Adrenal gland (tissue), 12 donors: ENCODE measurements around the gene RIMS3. TPM values are rescaled to one million over a fixed set of nuclear protein-coding genes. Genes with fewer than 3 reads are reported as not detected.

Experiments used
- DNase-seq, 7 donors: peaks; one replicate each; pipeline ENCODE4 v3.0.0-alpha.2; 2019 to 2020
- H3K27ac ChIP-seq, 5 donors: fragments of 200-600 bp; sonication (generic) in 4 of 5; 1 replicate in 3 of 5; 2 replicates in 2 of 5; pipeline versions ENCODE4 v1.5.1 to v1.8.0; 2016 to 2020; ENCODE audit warnings: mild to moderate bottlenecking in 1 of 5
- H3K27me3 ChIP-seq: fragments of 200-600 bp; 2 replicates; pipeline ENCODE4 v1.8.0; 2021
- H3K36me3 ChIP-seq, 2 donors: fragments of 200-600 bp; replicated peaks in 1 of 2; 1 replicate in 1 of 2; 2 replicates in 1 of 2; pipeline versions ENCODE4 v1.5.1 to v1.8.0; 2018 to 2022
- H3K4me1 ChIP-seq, 2 donors: fragments of 200-600 bp; replicated peaks in 1 of 2; 1 replicate in 1 of 2; 2 replicates in 1 of 2; pipeline versions ENCODE4 v1.5.1 to v1.8.0; 2018 to 2021
- H3K4me3 ChIP-seq, 4 donors: fragments of 200-600 bp; sonication (generic) in 3 of 4; one replicate each; pipeline ENCODE4 v1.5.1; 2016 to 2018
- H3K9me3 ChIP-seq, 3 donors: fragments of 200-600 bp; sonication (generic) in 1 of 3; replicated peaks in 1 of 3; 1 replicate in 2 of 3; 2 replicates in 1 of 3; pipeline versions ENCODE4 v1.5.1 to v1.8.0; 2016 to 2021
- CTCF ChIP-seq, 6 experiments: fragments of 450-650 bp in 4 of 6; fragments of 200-600 bp in 2 of 6; sonication (generic) in 1 of 6; IDR thresholded peaks; 1 replicate in 5 of 6; 2 replicates in 1 of 6; pipeline versions ENCODE4 v1.5.1 to v1.8.0; 2016 to 2021; ENCODE audit warnings: antibody characterized with exemption in 6 of 6, mild to moderate bottlenecking in 2 of 6, moderate library complexity in 1 of 6
- POLR2A ChIP-seq, 2 donors: fragments of 450-650 bp; IDR thresholded peaks; one replicate each; pipeline ENCODE4 v1.6.1; 2017; ENCODE audit warnings: antibody characterized with exemption in 2 of 2, mild to moderate bottlenecking in 2 of 2, moderate library complexity in 1 of 2
- WGBS, 4 donors: extraction: QIAGEN DNeasy Blood & Tissue Kit in 2 of 4; methylation state at CpG; one replicate each; pipeline versions ENCODE4 v1.1.5 to v1.1.7; 2013 to 2017; 5-methylcytosine and 5-hydroxymethylcytosine counted together
- intact Hi-C, 2 donors: fragments of 100-400 bp; cut with DNase I; formaldehyde crosslinking; loops; one replicate each; pipeline versions ENCODE4 v1.14.1 to v1.15.0; 2022 to 2023
- polyA plus RNA-seq, 3 donors: library from polyadenylated mRNA; stranded (reverse); fragments of 200-250 nt in 2 of 3; fragments of 350-450 nt in 1 of 3; fragmentation: Illumina TruSeq in 1 of 3; extraction: RNeasy Lipid Tissue Mini Kit (QIAGEN cat#74804) in 1 of 3; gene quantifications; one replicate each; pipeline ENCODE4 v1.2.3, GENCODE V29; 2013 to 2014
- total RNA-seq, 9 donors: library from RNA; depleted of rRNA in 4 of 9; stranded (reverse); fragments of >200 nt in 4 of 9; fragments of 120-200 nt in 1 of 9; fragmentation: NEBNext Ultra II Directional in 1 of 9; extraction: Animal tissue kit (Norgen Biotek cat#: 25700) in 1 of 9; gene quantifications; one replicate each; pipeline versions ENCODE4 v1.1.0 to v1.2.4, GENCODE V29; 2013 to 2023
- donor health status: healthy with polysubstance abuse.
- donor health status: Bipolar disorder and iron deficiency.
- donor health status: DM: yes; HTN: yes; CAD: no.
- donor health status: DM: no; HTN: no; CAD: no.
- donor health status: DM: no; HTN: no; CAD: no.
- donor health status: DM: yes; HTN: yes; CAD: no.

RIMS3 gene
- total and polyA plus RNA-seq, 12 donors, result 0.84 to 10.3 (median 3.5) TPM

GRCh38 chr1:40711465-40712404 lies 46.3 kb upstream of the RIMS3 start:
- Histone ChIP-seq H3K36me3 (no peaks in the 10 kb centered on the region), H3K27me3 (no peaks in the 10 kb centered on the region), H3K4me3 (peak overlapping the region in 1 of 4 donors; percentile 63), H3K9me3 (no peaks in the 10 kb centered on the region), H3K4me1 (peaks cover 48 to 72% of the 10 kb centered on the region in 2 donors), H3K27ac (peak overlapping the region; percentile 49 to 79 (median 56))
- 5 to 10% (median 6%) methylated on average over 3 of the region's 3 CpGs for WGBS, 4 donors
- TF ChIP-seq CTCF (IDR thresholded peaks at IDR 0.05) (no peak), POLR2A (IDR thresholded peaks at IDR 0.05) (no peak)
- intact Hi-C loops, result no loop called here
- no peak for DNase-seq

GRCh38 chr1:40710581-40711315 lies 45.3 kb upstream of the RIMS3 start:
- Histone ChIP-seq H3K4me3 (peak overlapping the region in 2 of 4 donors; percentile 7 to 63), H3K27me3 (no peaks in the 10 kb centered on the region), H3K4me1 (peaks cover 43 to 65% of the 10 kb centered on the region in 2 donors), H3K36me3 (no peaks in the 10 kb centered on the region), H3K9me3 (no peaks in the 10 kb centered on the region), H3K27ac (peak overlapping the region; percentile 49 to 79 (median 56))
- 11 to 18% (median 14%) methylated on average over 7 of the region's 7 CpGs for WGBS, 4 donors
- intact Hi-C loops, result no loop called here
- TF ChIP-seq CTCF (IDR thresholded peaks at IDR 0.05) (no peak), POLR2A (IDR thresholded peaks at IDR 0.05) (no peak)
- no peak for DNase-seq

GRCh38 chr1:40709802-40710278 lies 44.4 kb upstream of the RIMS3 start:
- no peak for DNase-seq
- WGBS, 4 donors, result 6 to 16% (median 9%) methylated on average over 3 of the region's 3 CpGs
- Histone ChIP-seq H3K27ac (peak overlapping the region in 4 of 5 donors; percentile 54 to 87 (median 70)), H3K36me3 (no peaks in the 10 kb centered on the region), H3K4me3 (peak overlapping the region in 3 of 4 donors; percentile 27 to 63 (median 28)), H3K27me3 (no peaks in the 10 kb centered on the region), H3K9me3 (no peaks in the 10 kb centered on the region), H3K4me1 (peaks cover 41 to 59% of the 10 kb centered on the region in 2 donors)
- intact Hi-C loops, result no loop called here
- no peak for TF ChIP-seq CTCF (IDR thresholded peaks at IDR 0.05)
